ENCODE data around the gene THAP11. TPM values are rescaled to one million over a fixed set of nuclear protein-coding genes. Genes with fewer than 3 reads are reported as not detected.

Gene THAP11
- total and polyA plus RNA-seq, 2 of the 13 experiments (the other 11 are each of a cell fraction or from before 2014, with no cell fraction given), result 44.2 to 53.4 TPM

DNA sequence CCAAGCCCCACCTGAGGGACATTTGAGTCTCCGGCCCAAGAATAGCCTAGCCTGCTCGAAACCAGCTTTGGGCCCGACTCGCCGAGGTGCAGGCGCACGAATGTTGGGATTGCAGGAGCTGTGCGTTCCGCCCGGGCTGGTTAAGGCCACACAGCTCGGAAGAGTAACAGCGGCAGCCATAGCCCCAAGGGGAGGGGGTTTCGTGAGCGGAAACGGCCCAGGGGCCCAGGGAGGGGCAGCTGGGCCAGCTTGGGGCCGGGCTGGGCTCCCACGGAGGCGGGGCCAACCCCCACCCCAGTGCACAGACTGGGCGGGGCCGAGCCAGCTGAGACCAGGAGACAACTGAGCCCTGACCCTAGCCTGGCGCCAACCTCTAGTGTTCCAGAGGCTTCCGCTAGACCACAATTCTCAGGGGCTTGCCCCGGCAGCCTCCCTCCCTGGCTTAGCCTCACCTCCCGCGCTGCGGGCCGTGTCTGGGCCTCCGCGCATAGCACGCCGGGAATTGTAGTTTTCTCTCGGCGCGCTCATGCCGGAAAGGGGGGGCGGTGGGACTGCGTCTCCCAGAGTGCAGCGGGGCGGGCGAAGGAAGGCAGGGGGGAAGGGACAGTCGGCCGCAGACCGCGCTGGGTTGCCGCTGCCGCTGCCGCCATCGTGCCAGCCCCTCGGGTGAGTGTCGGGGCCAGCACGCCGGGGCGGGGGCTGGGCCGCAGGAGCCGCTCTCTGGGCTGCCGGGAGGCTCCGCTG, 4.4 kb downstream of the THAP11 start, which contains the start of gene NUTF2 (continued):
- TF ChIP-seq, protein P1, sequence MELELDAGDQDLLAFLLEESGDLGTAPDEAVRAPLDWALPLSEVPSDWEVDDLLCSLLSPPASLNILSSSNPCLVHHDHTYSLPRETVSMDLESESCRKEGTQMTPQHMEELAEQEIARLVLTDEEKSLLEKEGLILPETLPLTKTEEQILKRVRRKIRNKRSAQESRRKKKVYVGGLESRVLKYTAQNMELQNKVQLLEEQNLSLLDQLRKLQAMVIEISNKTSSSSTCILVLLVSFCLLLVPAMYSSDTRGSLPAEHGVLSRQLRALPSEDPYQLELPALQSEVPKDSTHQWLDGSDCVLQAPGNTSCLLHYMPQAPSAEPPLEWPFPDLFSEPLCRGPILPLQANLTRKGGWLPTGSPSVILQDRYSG (CRISPR knock-in tag; IDR thresholded peaks at IDR 0.05), result 0 out of 2 replicates have a peak, but pooled peaks have one; percentile 43
- TF ChIP-seq RFX3 (CRISPR knock-in tag; IDR thresholded peaks at IDR 0.05) (no peak), BATF2 (CRISPR knock-in tag; IDR thresholded peaks at IDR 0.05) (no peak), ZNF589 (CRISPR knock-in tag; conservative IDR thresholded peaks at IDR 0.05) (peak; percentile 94; the same call in 1 of the 2 replicates), ZNF367 (CRISPR knock-in tag; IDR thresholded peaks at IDR 0.05; ENCODE audit: borderline replicate concordance) (0 out of 2 replicates have a peak, but pooled peaks have one; percentile 69), ATF7-NPFF (CRISPR knock-in tag; IDR thresholded peaks at IDR 0.05; ENCODE audit: low read depth) (peak; percentile 87), DZIP1 (CRISPR knock-in tag; IDR thresholded peaks at IDR 0.05) (no peak), ELF4 (CRISPR knock-in tag; IDR thresholded peaks at IDR 0.05; ENCODE audit: borderline replicate concordance) (peak; percentile 70; the same call in 1 of the 2 replicates), PATZ1 (CRISPR knock-in tag; IDR thresholded peaks at IDR 0.05) (peak; percentile 97), ZNF75D (CRISPR knock-in tag; IDR thresholded peaks at IDR 0.05; ENCODE audit: borderline replicate concordance) (no peak), ZNF234 (CRISPR knock-in tag; conservative IDR thresholded peaks at IDR 0.05) (peak; percentile 80; the same call in 1 of the 2 replicates), NFKBIZ (CRISPR knock-in tag; IDR thresholded peaks at IDR 0.05) (no peak), TFDP2 (CRISPR knock-in tag; IDR thresholded peaks at IDR 0.05) (peak; percentile 97), ZBTB20 (CRISPR knock-in tag; IDR thresholded peaks at IDR 0.05; ENCODE audit: borderline replicate concordance, low read depth) (peak; percentile 90; the same call in 1 of the 2 replicates), CENPX (CRISPR knock-in tag; IDR thresholded peaks at IDR 0.05) (no peak)
- TF ChIP-seq, protein P2, sequence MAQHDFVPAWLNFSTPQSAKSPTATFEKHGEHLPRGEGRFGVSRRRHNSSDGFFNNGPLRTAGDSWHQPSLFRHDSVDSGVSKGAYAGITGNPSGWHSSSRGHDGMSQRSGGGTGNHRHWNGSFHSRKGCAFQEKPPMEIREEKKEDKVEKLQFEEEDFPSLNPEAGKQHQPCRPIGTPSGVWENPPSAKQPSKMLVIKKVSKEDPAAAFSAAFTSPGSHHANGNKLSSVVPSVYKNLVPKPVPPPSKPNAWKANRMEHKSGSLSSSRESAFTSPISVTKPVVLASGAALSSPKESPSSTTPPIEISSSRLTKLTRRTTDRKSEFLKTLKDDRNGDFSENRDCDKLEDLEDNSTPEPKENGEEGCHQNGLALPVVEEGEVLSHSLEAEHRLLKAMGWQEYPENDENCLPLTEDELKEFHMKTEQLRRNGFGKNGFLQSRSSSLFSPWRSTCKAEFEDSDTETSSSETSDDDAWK (CRISPR knock-in tag; IDR thresholded peaks at IDR 0.05), result no peak
- TF ChIP-seq, protein P3, sequence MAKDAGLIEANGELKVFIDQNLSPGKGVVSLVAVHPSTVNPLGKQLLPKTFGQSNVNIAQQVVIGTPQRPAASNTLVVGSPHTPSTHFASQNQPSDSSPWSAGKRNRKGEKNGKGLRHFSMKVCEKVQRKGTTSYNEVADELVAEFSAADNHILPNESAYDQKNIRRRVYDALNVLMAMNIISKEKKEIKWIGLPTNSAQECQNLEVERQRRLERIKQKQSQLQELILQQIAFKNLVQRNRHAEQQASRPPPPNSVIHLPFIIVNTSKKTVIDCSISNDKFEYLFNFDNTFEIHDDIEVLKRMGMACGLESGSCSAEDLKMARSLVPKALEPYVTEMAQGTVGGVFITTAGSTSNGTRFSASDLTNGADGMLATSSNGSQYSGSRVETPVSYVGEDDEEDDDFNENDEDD (CRISPR knock-in tag; IDR thresholded peaks at IDR 0.05; ENCODE audit: borderline replicate concordance), result peak; percentile 95

Data from HepG2 (cell line).